ENCODE data around the gene ZFX.

- TF ChIP-seq, protein P1, sequence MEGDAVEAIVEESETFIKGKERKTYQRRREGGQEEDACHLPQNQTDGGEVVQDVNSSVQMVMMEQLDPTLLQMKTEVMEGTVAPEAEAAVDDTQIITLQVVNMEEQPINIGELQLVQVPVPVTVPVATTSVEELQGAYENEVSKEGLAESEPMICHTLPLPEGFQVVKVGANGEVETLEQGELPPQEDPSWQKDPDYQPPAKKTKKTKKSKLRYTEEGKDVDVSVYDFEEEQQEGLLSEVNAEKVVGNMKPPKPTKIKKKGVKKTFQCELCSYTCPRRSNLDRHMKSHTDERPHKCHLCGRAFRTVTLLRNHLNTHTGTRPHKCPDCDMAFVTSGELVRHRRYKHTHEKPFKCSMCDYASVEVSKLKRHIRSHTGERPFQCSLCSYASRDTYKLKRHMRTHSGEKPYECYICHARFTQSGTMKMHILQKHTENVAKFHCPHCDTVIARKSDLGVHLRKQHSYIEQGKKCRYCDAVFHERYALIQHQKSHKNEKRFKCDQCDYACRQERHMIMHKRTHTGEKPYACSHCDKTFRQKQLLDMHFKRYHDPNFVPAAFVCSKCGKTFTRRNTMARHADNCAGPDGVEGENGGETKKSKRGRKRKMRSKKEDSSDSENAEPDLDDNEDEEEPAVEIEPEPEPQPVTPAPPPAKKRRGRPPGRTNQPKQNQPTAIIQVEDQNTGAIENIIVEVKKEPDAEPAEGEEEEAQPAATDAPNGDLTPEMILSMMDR (conservative IDR thresholded peaks at IDR 0.05; ENCODE audit: low read length): no peak
- no peak for TF ChIP-seq EZH2phosphoT487 (IDR thresholded peaks at IDR 0.05; ENCODE audit: borderline replicate concordance)
These were observed 786 bp upstream of the ZFX start for GRCh38 chrX:24148535-24149350.

All from Loucy (cell line).